GM19463 (cell line): ENCODE data around the gene CDKN3.
"Not testable (repeated sequence)": the region's sequence is repeated elsewhere in the genome, so short reads cannot be mapped to it uniquely, and the experiment has no call there.

Experiments
- ATAC-seq: cut with Tn5 transposase; IDR thresholded peaks from one replicate; pipeline ENCODE4 v1.9.1; 2021; ENCODE audit warnings: mild to moderate bottlenecking, moderate library complexity; ENCODE audit not compliant: unreplicated experiment

Gene CDKN3

DNA sequence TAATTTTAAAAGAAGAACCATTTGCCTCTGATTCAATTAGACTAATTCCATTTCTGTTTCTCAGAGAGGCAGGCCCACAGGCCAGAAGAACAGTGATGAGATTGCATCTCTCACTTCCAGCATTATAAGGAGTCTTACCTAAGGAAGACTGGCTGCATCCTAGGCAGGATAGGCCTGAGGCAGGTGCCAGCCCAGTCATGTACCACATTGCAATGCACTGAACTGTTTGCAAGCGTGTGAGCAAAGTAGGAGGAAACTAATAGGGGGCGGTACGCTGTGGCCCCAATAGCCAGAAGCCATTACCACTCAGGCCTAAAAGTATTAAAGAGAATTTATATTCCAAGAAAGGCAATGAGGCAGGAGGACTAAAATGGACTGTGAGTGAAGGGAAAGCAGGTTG lies 56.4 kb downstream of the CDKN3 start:
- no peak for ATAC-seq

DNA sequence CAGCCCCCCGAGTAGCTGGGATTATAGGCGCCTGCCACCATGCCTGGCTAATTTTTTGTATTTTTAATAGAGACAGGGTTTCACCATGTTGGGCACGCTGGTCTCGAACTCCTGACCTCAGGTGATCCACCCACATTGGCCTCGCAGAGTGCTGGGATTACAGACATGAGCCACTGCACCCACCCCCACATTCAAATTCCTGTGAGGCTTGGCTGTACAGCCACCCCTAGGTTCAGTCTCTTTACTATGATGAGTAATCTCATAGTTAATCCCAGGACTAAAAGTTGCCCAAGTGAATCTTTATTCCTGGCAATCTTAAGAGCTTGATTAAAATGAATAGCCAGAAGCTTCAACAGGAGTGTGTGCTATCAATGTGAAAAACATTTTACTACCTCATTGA lies 57.2 kb downstream of the CDKN3 start:
- ATAC-seq, result not testable (repeated sequence)

DNA sequence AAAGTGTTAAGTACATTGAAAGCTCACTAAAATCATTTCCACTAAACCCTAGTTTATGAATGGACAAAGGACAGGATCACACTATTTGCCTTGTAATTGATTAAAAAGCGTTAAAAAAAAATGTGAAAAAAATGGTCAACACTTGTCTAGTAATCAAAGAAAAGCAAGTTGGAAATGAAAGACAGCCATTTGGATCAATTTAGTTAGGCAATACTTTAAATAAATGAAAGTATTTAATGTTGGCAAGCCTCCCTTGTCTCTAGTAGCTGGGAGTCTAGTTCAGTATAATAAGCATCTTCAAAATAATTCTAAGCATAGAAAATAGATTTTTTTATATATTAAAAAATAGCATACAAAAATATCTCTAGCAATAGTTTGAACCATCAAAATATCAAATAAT lies 58.6 kb downstream of the CDKN3 start:
- no peak for ATAC-seq

DNA sequence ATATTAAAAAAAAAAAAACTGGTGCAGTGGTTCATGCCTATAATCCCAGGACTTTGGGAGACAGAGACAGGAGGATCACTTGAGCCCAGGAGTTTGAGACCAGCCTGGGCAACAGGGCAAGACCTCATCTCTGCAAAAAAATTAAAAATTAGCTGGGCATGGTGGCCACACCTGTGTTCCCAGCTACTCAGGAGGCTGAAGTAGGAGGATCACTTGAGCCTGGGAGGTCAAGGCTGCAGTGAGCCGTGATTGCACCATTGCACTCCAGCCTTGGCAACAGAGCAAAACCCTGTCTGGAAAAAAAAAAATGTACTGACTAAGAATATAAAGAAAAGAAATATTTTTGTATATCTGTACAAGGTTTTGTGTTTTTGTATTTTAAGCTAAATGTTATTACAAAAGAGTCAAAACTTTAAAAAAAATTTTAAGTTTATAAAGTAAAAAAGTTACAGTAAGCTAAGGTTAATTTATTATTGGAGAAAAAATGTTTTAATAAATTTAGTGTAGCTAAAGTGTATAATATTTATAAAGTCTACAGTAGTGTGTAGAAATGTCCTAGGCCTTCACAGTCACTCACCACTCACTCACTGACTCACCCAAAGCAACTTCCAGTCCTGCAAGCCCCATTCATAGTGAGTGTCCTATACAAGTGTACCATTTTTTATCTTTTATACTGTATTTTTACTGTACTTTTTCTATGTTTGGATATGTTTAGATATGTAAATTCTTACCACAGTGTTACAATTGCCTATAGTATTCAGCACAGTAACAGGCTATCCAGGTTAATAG lies 60.2 kb downstream of the CDKN3 start:
- not testable (repeated sequence) for ATAC-seq

DNA sequence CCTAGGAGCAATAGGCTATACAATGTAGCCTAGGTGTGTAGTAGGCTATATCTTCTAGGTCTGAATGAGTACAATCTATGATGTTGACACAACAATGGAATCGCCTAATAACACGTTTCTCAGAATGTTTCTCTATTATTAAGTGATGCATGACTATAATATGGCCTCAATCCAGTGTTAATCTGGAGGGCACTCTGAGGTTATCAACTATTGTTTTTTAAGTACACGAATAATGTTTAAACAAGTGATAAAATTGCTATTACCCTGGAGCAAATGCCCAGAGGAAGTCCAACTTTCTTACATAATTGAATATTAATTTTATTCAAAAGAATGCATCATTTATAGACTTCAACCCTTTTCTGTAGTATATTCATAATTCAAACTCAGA lies 60.8 kb downstream of the CDKN3 start:
- ATAC-seq, result no peak

DNA sequence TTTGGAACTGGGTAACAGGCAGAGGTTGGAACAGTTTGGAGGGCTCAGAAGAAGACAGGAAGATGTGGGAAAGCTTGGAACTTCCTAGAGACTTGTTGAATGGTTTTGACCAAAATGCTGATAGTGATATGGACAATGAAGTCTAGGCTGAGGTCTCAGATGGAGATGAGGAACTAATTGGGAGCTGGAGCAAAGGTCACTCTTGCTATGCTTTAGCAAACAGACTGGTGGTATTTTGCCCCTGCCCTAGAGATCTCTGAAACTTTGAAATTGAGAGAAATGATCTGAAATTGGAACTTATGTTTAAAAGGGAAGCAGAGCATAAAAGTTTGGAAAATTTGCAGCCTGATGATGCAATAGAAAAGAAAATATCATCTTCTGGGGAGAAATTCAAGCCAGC lies 61.7 kb downstream of the CDKN3 start:
- not testable (repeated sequence) for ATAC-seq

DNA sequence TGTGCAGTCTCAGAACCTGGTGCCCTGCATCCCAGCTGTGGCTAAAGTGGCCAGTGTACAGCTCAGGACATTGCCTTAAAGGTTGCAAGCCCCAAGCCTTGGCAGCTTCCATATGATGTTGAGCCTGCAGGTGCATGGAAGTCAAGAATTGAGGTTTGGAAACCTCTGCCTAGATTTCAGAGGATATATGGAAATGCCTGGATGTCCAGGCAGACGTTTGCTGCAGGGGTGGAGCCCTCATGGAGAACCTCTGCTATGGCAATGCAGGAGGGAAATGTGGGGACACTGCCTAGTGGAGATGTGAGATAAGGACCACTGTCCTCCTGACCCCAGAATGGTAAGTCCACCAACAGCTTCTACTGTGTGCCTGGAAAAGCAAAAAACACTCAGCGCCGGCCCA lies 62.3 kb downstream of the CDKN3 start:
- ATAC-seq, result no peak

DNA sequence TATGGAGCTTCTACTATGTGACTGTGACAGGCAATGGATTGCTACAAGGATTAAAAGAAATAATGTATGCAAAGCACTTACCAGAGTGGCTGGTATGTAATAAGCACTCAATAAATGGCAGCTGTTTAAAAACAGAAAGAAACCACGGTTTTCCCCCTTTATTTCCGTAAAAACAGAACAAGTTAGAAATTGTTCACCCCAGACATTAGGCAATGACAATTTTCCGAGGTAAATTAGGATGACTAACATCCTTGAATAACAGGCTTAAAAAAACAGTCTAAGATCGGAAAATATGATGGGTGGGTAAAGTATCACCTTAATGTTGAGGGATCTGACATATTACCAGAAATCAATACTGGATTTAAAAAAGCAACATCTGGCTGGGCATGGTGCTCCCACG lies 65.2 kb downstream of the CDKN3 start:
- ATAC-seq, result no peak

DNA sequence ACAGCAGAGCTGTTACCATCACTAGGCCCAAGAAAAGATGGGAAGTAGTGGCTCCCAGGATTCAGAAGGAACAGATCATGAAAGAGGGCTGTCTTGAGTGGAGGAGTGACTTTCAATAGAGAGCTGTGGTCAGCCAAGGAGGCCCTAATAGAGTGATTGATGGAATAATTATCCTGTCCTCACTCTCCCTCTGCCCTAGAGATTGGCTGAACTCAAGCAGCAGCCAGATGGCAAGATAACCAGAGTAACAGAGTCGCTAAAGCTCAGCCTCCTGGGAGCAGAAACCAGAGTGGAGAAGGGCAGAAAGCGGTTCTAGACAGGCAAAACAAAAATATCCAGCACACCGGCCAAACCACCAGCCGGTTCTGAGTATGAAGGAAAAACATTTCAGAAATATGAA lies 68.8 kb downstream of the CDKN3 start:
- no peak for ATAC-seq

DNA sequence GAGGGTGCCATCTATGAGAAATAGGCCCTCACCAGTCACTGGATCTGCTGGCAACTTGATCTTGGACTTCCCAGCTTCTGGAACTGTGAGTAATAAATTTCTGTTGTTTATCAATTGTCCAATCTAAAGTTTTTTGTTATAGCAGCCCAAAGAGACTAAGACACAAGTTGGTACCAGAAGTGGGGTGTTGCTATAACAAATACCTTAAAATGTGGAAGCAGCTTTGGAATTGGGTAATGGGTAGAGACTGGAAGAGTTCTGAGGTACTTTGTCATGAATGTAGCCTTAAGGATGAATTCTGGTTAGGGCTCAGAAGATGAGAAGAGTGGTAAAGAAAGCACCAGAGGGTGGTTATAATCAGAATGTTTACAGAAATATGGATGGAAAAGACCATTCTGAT lies 70.5 kb downstream of the CDKN3 start:
- no peak for ATAC-seq
